SK-N-SH (cell line): ENCODE measurements around the gene TLNRD1. TPM values are rescaled to one million over a fixed set of nuclear protein-coding genes. Genes with fewer than 3 reads are reported as not detected.

ENCODE experiments used
- CTCF ChIA-PET: fragments of 300-600, 350-600 bp; formaldehyde crosslinking; extraction: SDS; loops from one replicate; lab custom pipeline; 2021; lab: Yijun Ruan, JAX
- POLR2A ChIA-PET: fragments of 350-600 bp; sonication (Branson Sonifier 250); formaldehyde crosslinking; extraction: SDS; loops from one replicate; lab custom pipeline; 2020; ENCODE audit warnings: antibody characterized with exemption, inconsistent platforms; lab: Yijun Ruan, JAX
- DNase-seq: peaks from one replicate; pipeline ENCODE4 v3.0.0; 2012
- H2AFZ ChIP-seq: fragments of 200-600 bp; sonication (generic); 2 replicates; pipeline ENCODE4 v1.8.1; 2016; ENCODE audit warnings: antibody characterized with exemption, mild to moderate bottlenecking, low read depth
- H3F3A ChIP-seq: fragments of 200-600 bp; sonication (generic); replicated peaks from 2 replicates; pipeline ENCODE3; 2016; ENCODE audit warnings: antibody characterized with exemption, mild to moderate bottlenecking; ENCODE audit not compliant: insufficient read depth
- H3K27ac ChIP-seq, 2 experiments: fragments of 200-500 bp in 1 of 2; fragments of 200-600 bp in 1 of 2; sonication (Bioruptor generic) in 1 of 2; sonication (generic), shearing (Covaris generic) in 1 of 2; 2 replicates each; pipeline versions ENCODE4 v1.5.1 to v1.6.1; 2014 to 2016; ENCODE audit warnings: low read depth in 2 of 2, inconsistent platforms in 1 of 2, low read length in 1 of 2, mild to moderate bottlenecking in 1 of 2, mixed read lengths in 1 of 2
- H3K27me3 ChIP-seq: fragments of 200-600 bp; sonication (generic), shearing (Covaris generic); 2 replicates; pipeline ENCODE4 v1.6.1; 2016; ENCODE audit warnings: mixed run types; ENCODE audit not compliant: insufficient read depth
- H3K36me3 ChIP-seq, 2 experiments: fragments of 200-500 bp in 1 of 2; fragments of 200-600 bp in 1 of 2; sonication (Bioruptor generic) in 1 of 2; sonication (generic) in 1 of 2; replicated peaks in 1 of 2; 2 replicates each; pipeline versions ENCODE3 to v1.5.1; 2014 to 2016; ENCODE audit warnings: low read length in 1 of 2, mild to moderate bottlenecking in 1 of 2; ENCODE audit not compliant: insufficient read depth in 2 of 2, control insufficient read depth in 1 of 2
- H3K4me1 ChIP-seq, 2 experiments: fragments of 200-500 bp in 1 of 2; fragments of 200-600 bp in 1 of 2; sonication (Bioruptor generic) in 1 of 2; sonication (generic), shearing (Covaris generic) in 1 of 2; 2 replicates each; pipeline versions ENCODE4 v1.5.1 to v1.6.1; 2014 to 2016; ENCODE audit warnings: low read depth in 1 of 2, low read length in 1 of 2, mixed run types in 1 of 2; ENCODE audit not compliant: insufficient read depth in 2 of 2, control insufficient read depth in 1 of 2
- H3K4me2 ChIP-seq: fragments of 200-600 bp; sonication (generic), shearing (Covaris generic); 2 replicates; pipeline ENCODE4 v1.6.1; 2017; ENCODE audit warnings: mixed run types
- H3K4me3 ChIP-seq, 2 experiments: fragments of 200-500 bp in 1 of 2; fragments of 200-600 bp in 1 of 2; sonication (Bioruptor generic) in 1 of 2; sonication (generic), shearing (Covaris generic) in 1 of 2; 2 replicates each; pipeline versions ENCODE4 v1.5.1 to v1.8.1; 2014 to 2016; ENCODE audit warnings: low read depth in 2 of 2, inconsistent platforms in 1 of 2, low read length in 1 of 2, mild to moderate bottlenecking in 1 of 2, mixed read lengths in 1 of 2, moderate library complexity in 1 of 2
- H3K79me2 ChIP-seq: fragments of 200-600 bp; sonication (generic); 2 replicates; pipeline ENCODE4 v1.8.1; 2017; ENCODE audit warnings: mild to moderate bottlenecking; ENCODE audit not compliant: insufficient read depth
- H3K9ac ChIP-seq: fragments of 200-600 bp; sonication (generic); 2 replicates; pipeline ENCODE4 v1.6.1; 2017; ENCODE audit warnings: mixed run types
- H3K9me2 ChIP-seq: fragments of 200-600 bp; sonication (generic); 2 replicates; pipeline ENCODE4 v1.6.1; 2017; ENCODE audit warnings: mixed run types
- H3K9me3 ChIP-seq: fragments of 200-600 bp; sonication (generic); 2 replicates; pipeline ENCODE4 v1.6.1; 2017; ENCODE audit warnings: mixed run types, mild to moderate bottlenecking, moderate library complexity
- H4K20me1 ChIP-seq: fragments of 200-600 bp; sonication (generic); 2 replicates; pipeline ENCODE4 v1.6.1; 2017; ENCODE audit warnings: mild to moderate bottlenecking, mixed run types; ENCODE audit not compliant: insufficient read depth
- CHD2 ChIP-seq: fragments of 150-350 bp; IDR thresholded peaks from 2 replicates; pipeline ENCODE4 v1.6.1; 2018; ENCODE audit warnings: low read length; ENCODE audit not compliant: partially characterized antibody
- MEF2A ChIP-seq: IDR thresholded peaks from 2 replicates; pipeline ENCODE4 v1.4.0; 2012; ENCODE audit warnings: low read depth, borderline replicate concordance
- MXI1 ChIP-seq: IDR thresholded peaks from 2 replicates; pipeline ENCODE4 v1.6.1; 2012; ENCODE audit warnings: mild to moderate bottlenecking, low read depth, low read length, improper control_type of control experiment
- NRF1 ChIP-seq: IDR thresholded peaks from 2 replicates; pipeline ENCODE4 v1.6.1; 2012; ENCODE audit warnings: low read depth, mild to moderate bottlenecking, low read length
- RXRA ChIP-seq: IDR thresholded peaks from 2 replicates; pipeline ENCODE4 v1.4.0; 2012; ENCODE audit warnings: low read depth, mild to moderate bottlenecking, borderline replicate concordance
- USF1 ChIP-seq: IDR thresholded peaks from 2 replicates; pipeline ENCODE4 v1.4.0; 2012; ENCODE audit warnings: low read depth, borderline replicate concordance
- WGBS: methylation state at CpG from one replicate; pipeline ENCODE4 v1.1.6; 2017; ENCODE audit warnings: low lambda C conversion rate; 5-methylcytosine and 5-hydroxymethylcytosine counted together
- polyA plus RNA-seq, 3 experiments: library from polyadenylated mRNA; depleted of rRNA; stranded (reverse); fragments of >200 nt; gene quantifications; 2 replicates each; pipeline ENCODE4 v1.2.3, GENCODE V29; 2012
- TF ChIP-seq, protein P1 (sequence below): fragments of 200-600 bp; sonication (generic); IDR thresholded peaks from 2 replicates; pipeline ENCODE4 v1.6.1; 2017; ENCODE audit warnings: antibody characterized with exemption, mild to moderate bottlenecking, moderate library complexity
- TF ChIP-seq, protein P2 (sequence below): fragments of 150-350 bp; IDR thresholded peaks from 2 replicates; pipeline ENCODE4 v1.6.1; 2017; ENCODE audit warnings: antibody characterized with exemption, low read length, low read depth, borderline replicate concordance
- TF ChIP-seq, protein P3 (sequence below): IDR thresholded peaks from 2 replicates; pipeline ENCODE4; 2012

Gene TLNRD1
- polyA plus RNA-seq, 1 of the 3 experiments (the other 2 are of a cell fraction) = 5.0 TPM

DNA sequence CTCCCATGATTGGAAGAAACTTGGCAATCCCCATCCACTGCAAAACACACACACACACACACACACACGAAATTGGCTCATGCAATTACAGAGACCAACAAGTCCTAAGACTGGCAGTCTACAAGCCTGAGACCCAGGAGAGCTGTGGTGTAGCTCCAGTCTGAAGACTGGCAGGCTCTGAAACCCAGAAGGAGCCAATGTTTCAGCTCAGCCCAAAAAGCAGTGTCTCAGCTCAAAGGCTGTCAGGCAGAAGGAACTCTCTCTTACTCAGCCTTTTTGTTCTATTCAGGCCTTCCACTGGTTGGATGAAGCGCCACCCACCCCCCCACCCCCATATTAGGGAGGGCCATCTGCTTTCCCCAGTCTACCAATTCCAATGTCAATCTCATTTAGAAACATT lies 43.2 kb upstream of the TLNRD1 start (continued):
- TF ChIP-seq, protein P1, sequence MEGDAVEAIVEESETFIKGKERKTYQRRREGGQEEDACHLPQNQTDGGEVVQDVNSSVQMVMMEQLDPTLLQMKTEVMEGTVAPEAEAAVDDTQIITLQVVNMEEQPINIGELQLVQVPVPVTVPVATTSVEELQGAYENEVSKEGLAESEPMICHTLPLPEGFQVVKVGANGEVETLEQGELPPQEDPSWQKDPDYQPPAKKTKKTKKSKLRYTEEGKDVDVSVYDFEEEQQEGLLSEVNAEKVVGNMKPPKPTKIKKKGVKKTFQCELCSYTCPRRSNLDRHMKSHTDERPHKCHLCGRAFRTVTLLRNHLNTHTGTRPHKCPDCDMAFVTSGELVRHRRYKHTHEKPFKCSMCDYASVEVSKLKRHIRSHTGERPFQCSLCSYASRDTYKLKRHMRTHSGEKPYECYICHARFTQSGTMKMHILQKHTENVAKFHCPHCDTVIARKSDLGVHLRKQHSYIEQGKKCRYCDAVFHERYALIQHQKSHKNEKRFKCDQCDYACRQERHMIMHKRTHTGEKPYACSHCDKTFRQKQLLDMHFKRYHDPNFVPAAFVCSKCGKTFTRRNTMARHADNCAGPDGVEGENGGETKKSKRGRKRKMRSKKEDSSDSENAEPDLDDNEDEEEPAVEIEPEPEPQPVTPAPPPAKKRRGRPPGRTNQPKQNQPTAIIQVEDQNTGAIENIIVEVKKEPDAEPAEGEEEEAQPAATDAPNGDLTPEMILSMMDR = no peak
- TF ChIP-seq CHD2 (no peak), MXI1 (no peak)
- TF ChIP-seq, protein P2, sequence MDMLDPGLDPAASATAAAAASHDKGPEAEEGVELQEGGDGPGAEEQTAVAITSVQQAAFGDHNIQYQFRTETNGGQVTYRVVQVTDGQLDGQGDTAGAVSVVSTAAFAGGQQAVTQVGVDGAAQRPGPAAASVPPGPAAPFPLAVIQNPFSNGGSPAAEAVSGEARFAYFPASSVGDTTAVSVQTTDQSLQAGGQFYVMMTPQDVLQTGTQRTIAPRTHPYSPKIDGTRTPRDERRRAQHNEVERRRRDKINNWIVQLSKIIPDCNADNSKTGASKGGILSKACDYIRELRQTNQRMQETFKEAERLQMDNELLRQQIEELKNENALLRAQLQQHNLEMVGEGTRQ = no peak

GRCh38 chr15:80957976-80958375 lies 42.7 kb upstream of the TLNRD1 start:
- no peak for DNase-seq
- no peak overlapping the region for H3K9ac ChIP-seq

More at GRCh38 chr15:80957976-80958375, 42.7 kb upstream of the TLNRD1 start:
- no peak overlapping the region for H3K27ac ChIP-seq
- H3K4me1 ChIP-seq = peaks cover 0 to 6% of the 10 kb centered on the region in 2 experiments; a peak in 1 of 4 replicates
- no peak overlapping the region for H2AFZ ChIP-seq
- no peak overlapping the region for H3K4me3 ChIP-seq
- ChIA-PET CTCF (interaction anchor here (0.6 to 1.7 kb wide), 4 partner anchors 12 to 390 kb away, joined by 3 to 10 read pairs (median 4); no protein-coding TSS in a partner anchor), POLR2A (no interaction called here)
- H3K4me2 ChIP-seq = no peak overlapping the region
- no peaks in the 10 kb centered on the region for H3K79me2 ChIP-seq
- 86% methylated on average over 2 of the region's 2 CpGs for WGBS
- H3K9me2 ChIP-seq = no peaks in the 10 kb centered on the region
- peaks cover 0 to 2% of the 10 kb centered on the region in 2 experiments for H3K36me3 ChIP-seq
- TF ChIP-seq MXI1 = no peak
- TF ChIP-seq USF1 = no peak
- TF ChIP-seq RXRA = no peak
- TF ChIP-seq MEF2A = peak; percentile 32; the same call in 1 of the 2 replicates
- no peak for TF ChIP-seq NRF1
- TF ChIP-seq, protein P3, sequence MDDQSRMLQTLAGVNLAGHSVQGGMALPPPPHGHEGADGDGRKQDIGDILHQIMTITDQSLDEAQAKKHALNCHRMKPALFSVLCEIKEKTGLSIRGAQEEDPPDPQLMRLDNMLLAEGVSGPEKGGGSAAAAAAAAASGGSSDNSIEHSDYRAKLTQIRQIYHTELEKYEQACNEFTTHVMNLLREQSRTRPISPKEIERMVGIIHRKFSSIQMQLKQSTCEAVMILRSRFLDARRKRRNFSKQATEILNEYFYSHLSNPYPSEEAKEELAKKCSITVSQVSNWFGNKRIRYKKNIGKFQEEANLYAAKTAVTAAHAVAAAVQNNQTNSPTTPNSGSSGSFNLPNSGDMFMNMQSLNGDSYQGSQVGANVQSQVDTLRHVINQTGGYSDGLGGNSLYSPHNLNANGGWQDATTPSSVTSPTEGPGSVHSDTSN = no peak
- H3K27me3 ChIP-seq = no peaks in the 10 kb centered on the region
- H4K20me1 ChIP-seq = 0 out of 2 replicates have a peak, but pooled peaks cover 3% of the 10 kb centered on the region
- H3K9me3 ChIP-seq = no peaks in the 10 kb centered on the region
- peaks cover 3% of the 10 kb centered on the region for H3F3A ChIP-seq
